Cardiac muscle cell (in vitro differentiated cells and primary cell): ENCODE results near the gene RPL11. TPM values are rescaled to one million over a fixed set of nuclear protein-coding genes. Genes with fewer than 3 reads are reported as not detected.

Experiments
- DNase-seq, 2 donors: peaks; one replicate each; pipeline versions ENCODE4 v3.0.0 to v3.0.0-alpha.2; 2010 to 2017; ENCODE audit warnings: low read depth in 1 of 2, low spot score in 1 of 2
- H3K27ac ChIP-seq: fragments of 200-600 bp; sonication (generic); 2 replicates; pipeline ENCODE4 v1.5.1; 2016
- H3K27me3 ChIP-seq: fragments of 200-600 bp; sonication (generic); 2 replicates; pipeline ENCODE4 v1.6.0; 2016; ENCODE audit warnings: control low read depth
- H3K36me3 ChIP-seq: fragments of 200-600 bp; sonication (generic); 2 replicates; pipeline ENCODE4 v1.5.1; 2016; ENCODE audit warnings: control low read depth
- H3K4me1 ChIP-seq: fragments of 200-600 bp; sonication (generic); 2 replicates; pipeline ENCODE4 v1.8.1; 2017; ENCODE audit warnings: low read depth, mild to moderate bottlenecking, mixed run types
- H3K4me3 ChIP-seq: fragments of 200-600 bp; sonication (generic); 2 replicates; pipeline ENCODE4 v1.5.1; 2016; ENCODE audit warnings: mild to moderate bottlenecking
- H3K9me3 ChIP-seq: fragments of 200-600 bp; sonication (generic); 2 replicates; pipeline ENCODE4 v1.5.1; 2017; ENCODE audit warnings: low read depth, mild to moderate bottlenecking, control low read depth
- CTCF ChIP-seq: IDR thresholded peaks from 2 replicates; pipeline ENCODE4 v1.5.1; 2012; ENCODE audit warnings: low read depth, mild to moderate bottlenecking, low read length
- polyA plus RNA-seq: library from polyadenylated mRNA; unstranded; fragments of >200 nt; fragmentation: Nextera tagmentation; extraction: Ambion mirVana; gene quantifications from 2 replicates; pipeline ENCODE4 v1.2.1, GENCODE V29; 2016
- total RNA-seq: library from RNA; depleted of rRNA; stranded (reverse); fragments of >200 nt; gene quantifications from 2 replicates; pipeline ENCODE4 v1.2.3, GENCODE V29; 2016

RPL11 gene
- total and polyA plus RNA-seq, 2 experiments from 2014 or later, result 590 to 1,627 TPM

- H3K9me3 ChIP-seq, result no peaks in the 10 kb centered on the region
- H3K27me3 ChIP-seq, result no peaks in the 10 kb centered on the region
- peak overlapping the region; percentile 20 for H3K27ac ChIP-seq
- no peak for DNase-seq
- H3K4me1 ChIP-seq, result peaks cover 19% of the 10 kb centered on the region
- TF ChIP-seq CTCF, result no peak
- peaks cover 42% of the 10 kb centered on the region for H3K36me3 ChIP-seq
- peak overlapping the region; percentile 91 for H3K4me3 ChIP-seq
These were observed 784 bp downstream of the RPL11 start for GRCh38 chr1:23692308-23692871.

GRCh38 chr1:23693599-23693998, 2.0 kb downstream of the RPL11 start:
- Histone ChIP-seq H3K27ac (peak overlapping the region; percentile 2), H3K4me1 (peaks cover 19% of the 10 kb centered on the region), H3K9me3 (no peaks in the 10 kb centered on the region), H3K27me3 (no peaks in the 10 kb centered on the region), H3K4me3 (no peak overlapping the region), H3K36me3 (peaks cover 54% of the 10 kb centered on the region)
- DNase-seq, result no peak
- TF ChIP-seq CTCF, result no peak

- Histone ChIP-seq H3K4me1 (peaks cover 19% of the 10 kb centered on the region), H3K9me3 (no peaks in the 10 kb centered on the region), H3K4me3 (no peak overlapping the region), H3K36me3 (peaks cover 58% of the 10 kb centered on the region), H3K27ac (peak overlapping the region; percentile 2), H3K27me3 (no peaks in the 10 kb centered on the region)
- no peak for TF ChIP-seq CTCF
- DNase-seq, result no peak
These were observed 2.8 kb downstream of the RPL11 start for GRCh38 chr1:23694371-23694770.

- peaks cover 68% of the 10 kb centered on the region for H3K36me3 ChIP-seq
These were observed 4.1 kb downstream of the RPL11 start for GRCh38 chr1:23695667-23696066.

GRCh38 chr1:23696335-23696989, 4.9 kb downstream of the RPL11 start:
- no peak overlapping the region for H3K4me3 ChIP-seq

More at GRCh38 chr1:23695667-23696066, 4.1 kb downstream of the RPL11 start:
- H3K4me1 ChIP-seq, result peaks cover 19% of the 10 kb centered on the region
- no peak overlapping the region for H3K4me3 ChIP-seq
- no peak for DNase-seq
- H3K27ac ChIP-seq, result no peak overlapping the region
- no peaks in the 10 kb centered on the region for H3K9me3 ChIP-seq
- no peak for TF ChIP-seq CTCF
- H3K27me3 ChIP-seq, result no peaks in the 10 kb centered on the region

More at GRCh38 chr1:23696335-23696989, 4.9 kb downstream of the RPL11 start:
- DNase-seq, result peak in 1 of 2 donors; percentile 14
- Histone ChIP-seq H3K4me1 (peaks cover 19% of the 10 kb centered on the region), H3K36me3 (peaks cover 76% of the 10 kb centered on the region), H3K27me3 (no peaks in the 10 kb centered on the region), H3K27ac (peak overlapping the region; percentile 40), H3K9me3 (no peaks in the 10 kb centered on the region)
- no peak for TF ChIP-seq CTCF
